COR-L47 (cell line): ENCODE results near the gene SCNN1G.
"Not testable (repeated sequence)": the region's sequence is repeated elsewhere in the genome, so short reads cannot be mapped to it uniquely, and the experiment has no call there.

ENCODE experiments used
- DNase-seq: peaks from one replicate; lab custom pipeline; 2025; lab: John Stamatoyannopoulos, UW

The SCNN1G gene

DNA sequence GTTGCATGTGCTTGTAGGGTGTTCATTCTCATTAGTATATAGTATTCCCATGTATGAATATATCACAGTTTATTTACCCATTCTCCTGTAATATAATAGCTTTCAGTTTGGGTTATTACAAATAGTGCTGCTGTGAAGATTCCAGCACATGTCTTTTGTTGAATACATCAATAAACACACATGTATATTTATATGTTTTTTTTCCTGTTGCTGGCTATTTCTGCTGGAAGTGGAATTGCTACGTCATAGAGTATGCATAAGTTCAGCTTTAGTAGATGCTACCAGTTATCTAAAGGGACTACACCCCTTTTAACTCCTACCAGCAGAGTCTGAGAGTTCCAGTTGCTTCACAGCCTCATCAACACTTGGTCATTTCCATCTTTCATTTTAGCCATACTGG lies 67.3 kb downstream of the SCNN1G start:
- DNase-seq = no peak

DNA sequence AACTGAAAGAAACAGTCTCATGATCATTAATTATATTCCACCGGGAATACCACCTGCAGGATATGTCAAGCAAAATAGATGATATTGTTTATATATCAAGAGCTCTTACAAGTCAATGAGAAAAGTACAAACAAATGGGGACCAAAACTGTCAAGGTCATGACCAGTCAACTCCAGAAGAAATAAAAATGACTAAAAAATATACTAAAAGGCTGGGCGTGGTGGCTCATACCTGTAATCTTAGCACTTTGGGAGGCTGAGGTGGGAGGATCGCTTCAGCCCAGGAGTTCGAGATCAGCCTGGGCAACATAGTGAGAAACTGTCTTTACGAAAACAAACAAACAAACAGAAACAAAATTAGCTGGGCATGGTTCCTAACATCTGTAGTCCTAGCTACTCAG lies 69.8 kb downstream of the SCNN1G start:
- DNase-seq = no peak

DNA sequence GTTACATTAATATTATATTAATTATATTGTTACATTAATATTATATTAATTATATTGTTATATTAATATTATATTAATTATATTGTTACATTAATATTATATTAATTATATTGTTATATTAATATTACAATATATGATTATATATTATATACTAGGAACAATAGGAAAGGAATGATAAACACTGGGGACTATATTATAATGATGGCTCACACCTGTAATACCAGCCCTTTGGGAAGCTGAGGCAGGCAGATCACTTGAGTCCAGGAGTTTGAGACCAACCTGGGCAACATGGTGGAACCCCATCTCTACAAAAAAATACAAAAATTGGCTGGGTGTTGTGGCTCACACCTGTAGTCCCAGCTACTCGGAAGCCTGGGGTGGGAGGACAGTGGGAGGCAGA lies 71.1 kb downstream of the SCNN1G start:
- not testable (repeated sequence) for DNase-seq

DNA sequence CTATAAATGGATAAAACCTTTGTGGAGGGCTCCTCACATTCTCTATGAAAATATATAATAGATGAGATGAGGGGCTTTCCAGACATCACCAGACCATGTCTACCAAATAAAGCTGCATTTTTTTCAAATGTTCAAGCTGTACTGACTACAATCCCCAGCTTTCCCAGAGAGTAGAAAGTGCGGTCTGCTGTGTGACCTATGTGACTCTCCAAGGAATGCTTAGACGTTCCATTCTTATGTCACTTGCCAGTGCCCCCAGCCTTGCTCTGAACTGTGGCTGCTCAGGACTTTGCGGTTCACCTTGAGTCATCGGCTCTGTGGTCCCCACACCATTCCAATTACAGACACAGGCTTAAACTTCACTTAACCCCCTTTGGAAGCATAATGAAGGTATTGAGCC lies 71.8 kb downstream of the SCNN1G start:
- no peak for DNase-seq

DNA sequence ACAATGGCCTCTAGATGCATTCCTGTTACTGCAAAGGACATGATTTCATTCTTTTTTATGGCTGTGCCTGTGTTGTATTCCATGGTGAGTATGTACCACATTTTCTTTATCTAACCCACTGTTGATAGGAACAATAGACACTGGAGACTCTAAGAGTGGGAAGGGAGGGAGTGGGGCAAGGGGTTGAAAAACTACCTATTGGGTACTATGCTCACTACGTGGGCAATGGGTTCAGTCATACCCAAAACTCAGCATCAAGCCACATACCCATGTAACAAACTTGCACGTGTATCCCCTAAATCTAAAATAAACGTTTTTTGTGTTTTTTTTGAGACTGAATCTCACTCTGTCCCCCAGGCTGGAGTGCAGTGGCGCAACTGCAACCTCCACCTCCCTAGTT lies 72.5 kb downstream of the SCNN1G start:
- DNase-seq = no peak

DNA sequence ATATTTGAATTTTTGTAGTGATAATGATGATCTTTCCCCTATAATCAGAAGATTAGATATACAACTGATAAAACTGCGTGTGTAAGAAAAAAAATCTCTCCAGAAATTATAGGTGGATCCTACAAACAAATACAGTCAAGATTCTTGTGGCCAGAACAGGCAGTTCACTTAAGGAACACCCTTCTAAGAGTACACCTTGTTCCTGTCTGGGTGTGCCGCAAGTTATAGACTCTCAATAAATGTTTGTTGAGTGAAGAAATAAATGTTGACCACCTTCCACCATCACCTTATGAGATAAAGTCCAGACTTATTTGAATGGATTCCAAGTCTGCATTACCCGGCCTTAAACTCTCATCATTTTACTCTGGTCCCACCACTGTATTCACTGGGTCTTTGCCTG lies 73.9 kb downstream of the SCNN1G start:
- no peak for DNase-seq

DNA sequence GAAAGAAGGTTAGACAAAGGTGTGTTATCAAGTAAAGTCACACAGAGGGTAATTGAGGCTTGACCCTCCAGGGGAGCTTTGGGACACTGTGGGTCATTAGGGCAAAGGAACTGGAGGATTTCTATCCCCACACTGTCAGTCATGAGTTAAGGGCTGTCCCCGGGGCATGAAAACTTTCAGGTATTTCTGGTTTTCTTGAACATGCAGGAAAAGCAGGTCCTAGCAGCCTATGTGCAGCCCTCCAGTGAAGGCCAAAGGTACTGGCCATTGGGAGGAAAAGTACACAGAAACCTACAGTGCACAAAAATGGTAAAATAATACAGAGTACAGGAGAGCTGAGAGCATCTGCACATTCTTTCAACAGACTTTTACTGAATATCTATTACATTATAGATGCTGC lies 75.1 kb downstream of the SCNN1G start:
- no peak for DNase-seq

DNA sequence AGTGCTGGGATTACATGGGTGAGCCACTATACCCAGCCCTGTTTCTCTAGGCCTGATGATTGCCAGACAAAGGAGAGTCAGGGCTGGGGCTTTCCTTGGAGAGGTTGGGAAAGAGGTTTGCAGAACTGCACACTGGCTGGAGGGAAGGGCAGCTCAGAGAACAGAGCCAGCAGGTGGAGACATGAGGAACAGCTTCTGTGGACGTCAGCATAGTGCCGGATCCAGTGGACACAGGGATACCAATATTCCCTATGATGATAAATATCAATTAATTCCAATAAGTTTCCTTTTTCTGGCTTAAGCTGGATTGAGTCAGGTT lies 76.3 kb downstream of the SCNN1G start:
- no peak for DNase-seq
